Neural cell (in vitro differentiated cells): Measurements from ENCODE around the gene RGS6.

Experiments used
- CTCF ChIP-seq: fragments of 450-650 bp; IDR thresholded peaks from 2 replicates; pipeline ENCODE4 v1.5.1; 2014; ENCODE audit warnings: antibody characterized with exemption, mild to moderate bottlenecking, moderate library complexity; ENCODE audit not compliant: poor library complexity, severe bottlenecking
- EZH2 ChIP-seq: fragments of 200-600, 300-800 bp; shearing (Covaris generic), sonication (generic); IDR thresholded peaks from 2 replicates; pipeline ENCODE4 v1.6.1; 2014; ENCODE audit warnings: antibody characterized with exemption, low read length, borderline replicate concordance, mild to moderate bottlenecking; ENCODE audit not compliant: insufficient read depth, poor library complexity, severe bottlenecking
- POLR2AphosphoS5 ChIP-seq: IDR thresholded peaks from 2 replicates; pipeline ENCODE4 v1.6.1; 2012
- RAD21 ChIP-seq: fragments of 450-650 bp; conservative IDR thresholded peaks from 2 replicates; pipeline ENCODE4 v1.6.1; 2014; ENCODE audit warnings: antibody characterized with exemption, mild to moderate bottlenecking, moderate library complexity
- REST ChIP-seq: IDR thresholded peaks from 2 replicates; pipeline ENCODE4 v1.6.1; 2012; ENCODE audit warnings: borderline replicate concordance
- TAF1 ChIP-seq: IDR thresholded peaks from 2 replicates; pipeline ENCODE4 v1.6.1; 2012; ENCODE audit warnings: low read depth

GRCh38 chr14:72097173-72097783 is 165.0 kb downstream of the RGS6 start:
- TF ChIP-seq TAF1: no peak
- no peak for TF ChIP-seq EZH2
- TF ChIP-seq CTCF: no peak
- no peak for TF ChIP-seq RAD21
- no peak for TF ChIP-seq POLR2AphosphoS5
- no peak for TF ChIP-seq REST
